GM08714 (cell line): ENCODE data around the gene TCF12.

ENCODE experiments used
- H3K4me3 ChIP-seq: fragments of 200-500 bp; sonication (Bioruptor generic); 2 replicates; pipeline ENCODE4 v1.5.1; 2014; ENCODE audit warnings: mild to moderate bottlenecking, low read length, inconsistent platforms
- ZNF274 ChIP-seq: IDR thresholded peaks from 2 replicates; pipeline ENCODE4 v1.6.1; 2012; ENCODE audit warnings: mild to moderate bottlenecking, low read depth, low read length

Gene TCF12

DNA sequence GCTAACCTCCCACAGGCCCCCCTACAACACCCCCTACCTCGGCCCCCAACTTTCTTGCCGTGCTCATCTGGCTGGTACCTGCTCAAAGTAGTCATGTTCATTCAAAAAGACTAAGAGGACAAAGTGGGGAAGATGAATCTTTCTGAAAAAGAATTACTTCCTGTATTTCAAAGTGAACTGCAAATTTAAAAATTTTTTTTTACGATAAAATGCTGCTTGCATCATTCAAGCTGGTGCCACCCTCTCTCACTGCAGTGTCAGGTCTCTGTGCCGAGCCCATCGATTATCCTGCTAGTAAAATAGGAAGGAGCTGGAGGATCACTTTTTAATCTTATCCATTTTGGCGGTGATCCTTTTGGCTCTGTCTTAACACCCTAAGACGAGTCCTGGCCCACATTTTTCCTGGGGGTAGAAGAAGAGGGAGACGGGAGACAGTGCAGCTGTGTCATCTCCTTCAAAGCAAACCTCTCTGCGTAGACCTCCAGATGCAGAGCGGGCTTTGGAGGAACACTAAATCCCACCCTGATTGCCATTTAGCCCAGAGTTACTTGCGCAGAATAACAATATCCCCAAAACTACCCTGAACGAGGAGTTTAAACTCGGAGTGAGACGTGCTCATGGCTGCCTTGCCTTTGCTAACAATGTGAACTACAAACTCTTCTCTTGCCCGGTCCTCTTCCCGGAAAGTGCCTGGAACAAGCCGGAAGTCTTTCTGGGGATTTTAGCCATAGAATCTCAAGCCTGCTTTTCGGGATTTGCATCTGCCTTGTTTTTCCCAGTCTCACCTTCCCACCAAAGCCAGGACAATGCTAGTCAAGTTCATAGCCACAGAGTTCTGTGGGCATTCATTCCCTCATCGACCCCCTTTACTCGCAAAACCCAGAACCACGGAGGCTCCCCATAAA lies 391.7 kb downstream of the TCF12 start:
- no peak for TF ChIP-seq ZNF274
- no peak overlapping the region for H3K4me3 ChIP-seq

GRCh38 chr15:57310876-57311275 lies 392.4 kb downstream of the TCF12 start:
- H3K4me3 ChIP-seq, result no peak overlapping the region
- no peak for TF ChIP-seq ZNF274

DNA sequence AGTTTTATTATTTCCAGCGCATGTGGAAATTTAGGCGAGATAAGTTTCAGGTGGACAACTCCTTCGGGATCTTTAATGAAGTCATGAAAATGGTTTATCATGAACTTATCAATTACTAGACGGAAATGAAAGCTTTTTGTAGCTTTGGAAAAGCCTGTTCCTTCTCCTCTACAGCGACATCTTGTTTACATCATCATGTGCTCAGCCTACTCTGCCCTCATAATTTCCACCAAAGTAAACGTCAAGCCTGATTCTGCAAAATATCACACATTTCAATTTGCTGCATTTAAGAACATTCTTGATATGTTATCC lies 393.5 kb downstream of the TCF12 start:
- H3K4me3 ChIP-seq, result no peak overlapping the region
- TF ChIP-seq ZNF274, result no peak

DNA sequence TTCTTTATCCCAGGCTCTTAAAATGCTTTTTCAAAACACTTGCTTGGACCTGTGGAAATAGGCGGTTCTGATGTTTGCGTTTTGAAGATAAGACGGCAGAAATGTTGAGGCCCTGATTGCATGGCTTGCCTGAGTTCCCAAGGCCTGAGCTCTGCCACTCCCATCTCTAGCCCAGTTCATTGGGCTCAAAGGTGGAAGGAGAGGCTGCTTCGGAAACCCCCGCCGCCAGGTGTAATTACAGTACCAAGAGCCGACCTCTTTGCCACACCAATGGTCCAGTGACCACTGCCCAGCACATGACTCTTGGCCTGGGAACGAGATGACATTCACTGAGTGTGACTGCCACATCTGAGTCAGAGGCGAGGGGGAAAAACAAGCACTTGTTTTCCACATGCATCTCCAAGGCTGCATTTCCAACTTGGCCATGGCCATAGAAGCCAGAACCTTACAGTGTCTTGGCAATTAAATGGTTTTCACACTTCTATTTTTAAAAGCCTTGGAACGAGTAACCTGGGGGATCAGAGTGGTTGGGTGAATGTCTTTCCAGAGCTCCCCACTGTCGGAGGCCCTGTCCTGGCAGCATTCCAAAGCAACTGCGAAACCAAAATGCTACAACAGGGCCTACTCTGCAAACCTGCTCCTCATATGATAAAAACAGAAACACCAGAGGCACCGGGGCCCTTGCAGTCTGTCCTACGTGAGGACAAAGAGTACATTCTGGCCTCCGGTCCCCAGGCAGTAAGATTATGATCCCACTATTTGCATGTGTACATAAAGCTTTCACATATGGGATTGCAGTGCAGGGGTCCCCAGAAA lies 394.1 kb downstream of the TCF12 start:
- no peak for TF ChIP-seq ZNF274

DNA sequence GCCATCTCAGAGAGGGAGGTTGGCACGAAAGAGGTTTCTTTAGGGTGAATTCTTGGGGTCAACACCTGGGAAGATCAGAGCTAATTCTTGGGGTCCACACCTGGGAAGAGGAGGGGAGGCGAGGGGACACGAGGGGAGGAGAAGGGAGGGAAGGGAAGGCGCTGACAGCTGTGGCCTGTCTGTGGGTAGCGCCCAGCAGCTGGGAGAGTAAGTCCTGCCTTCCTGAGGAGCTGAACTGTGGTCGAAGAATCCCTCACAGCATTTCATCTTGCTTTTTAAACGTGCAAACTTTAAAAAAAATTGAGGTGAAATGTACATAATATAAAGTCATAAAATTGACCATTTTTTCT lies 394.7 kb downstream of the TCF12 start:
- no peak for TF ChIP-seq ZNF274
- no peak overlapping the region for H3K4me3 ChIP-seq

More for the DNA sequence above, 394.1 kb downstream of the TCF12 start:
- no peak overlapping the region for H3K4me3 ChIP-seq

DNA sequence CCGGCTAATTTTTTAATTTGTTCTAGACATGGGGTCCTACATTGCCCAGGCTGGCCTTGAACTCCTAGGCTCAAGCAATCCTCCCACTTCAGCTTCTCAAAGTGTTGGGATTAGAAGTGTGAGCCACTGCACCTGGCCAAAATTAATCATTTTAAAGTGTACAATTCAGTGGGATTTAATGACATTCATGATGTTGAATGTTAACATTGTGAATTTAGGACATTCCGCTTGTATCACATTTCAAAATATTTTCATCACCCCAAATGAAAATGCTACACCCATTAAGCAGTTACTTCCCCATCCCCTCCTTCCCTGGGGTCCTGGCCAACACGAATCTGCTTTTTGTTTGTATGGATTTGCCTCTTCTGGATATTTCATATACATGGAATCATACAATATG lies 395.8 kb downstream of the TCF12 start:
- no peak for TF ChIP-seq ZNF274
- no peak overlapping the region for H3K4me3 ChIP-seq

DNA sequence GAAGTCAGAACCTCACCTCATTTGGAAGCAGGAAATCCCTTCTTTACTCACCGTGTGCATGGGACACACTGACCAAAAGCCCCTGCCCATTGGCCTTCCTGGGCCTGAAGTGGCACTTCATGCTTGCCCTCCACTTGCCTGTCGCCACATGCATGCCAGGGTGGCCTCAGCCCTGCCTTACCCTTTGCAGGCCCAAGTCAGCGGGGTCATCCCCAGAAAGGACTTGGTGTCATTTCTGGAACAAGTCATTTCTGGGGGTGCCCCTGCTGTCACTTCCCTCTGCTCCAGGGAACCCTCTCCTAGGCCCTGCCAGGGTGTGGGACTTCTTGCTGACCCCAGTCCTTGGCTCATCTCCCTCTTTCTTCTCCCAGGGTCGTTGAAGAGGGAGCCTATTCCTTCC lies 398.0 kb downstream of the TCF12 start:
- TF ChIP-seq ZNF274, result no peak
- no peak overlapping the region for H3K4me3 ChIP-seq

DNA sequence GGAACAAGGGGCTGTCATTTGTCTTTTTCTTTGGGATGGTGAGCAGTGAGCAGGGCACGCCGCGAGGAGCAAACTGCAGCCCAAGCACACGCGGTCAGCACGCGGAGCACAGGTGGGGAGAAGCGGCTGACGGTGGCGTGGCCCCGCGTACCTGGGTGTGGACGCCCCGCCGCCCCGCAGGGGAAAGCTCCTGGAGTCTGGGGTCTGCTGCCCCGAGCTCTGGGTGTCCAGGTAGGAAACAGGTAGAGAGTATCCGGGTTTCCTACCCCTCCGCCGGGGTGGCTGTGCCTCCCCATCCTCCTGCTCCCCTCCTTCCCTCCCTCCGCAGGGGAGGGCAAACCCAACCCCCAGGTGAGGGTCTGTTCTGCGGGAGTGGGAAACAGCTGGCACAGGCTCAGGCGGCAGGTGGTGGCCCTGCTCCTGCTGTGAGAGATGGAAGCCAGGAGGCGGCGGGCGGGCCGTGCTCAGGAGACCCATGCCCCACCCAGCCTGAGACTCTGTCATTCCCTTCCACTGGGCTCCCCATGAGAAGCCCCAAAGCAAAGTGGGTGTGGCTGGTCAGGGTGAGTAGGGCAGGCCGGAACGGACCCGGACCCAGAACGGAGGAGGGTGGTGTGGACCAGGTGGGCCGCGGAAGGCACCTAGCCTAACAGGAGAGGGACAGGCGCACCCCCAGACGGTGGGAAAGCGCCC lies 400.9 kb downstream of the TCF12 start:
- TF ChIP-seq ZNF274, result no peak

GRCh38 chr15:57319919-57320560 lies 401.6 kb downstream of the TCF12 start:
- H3K4me3 ChIP-seq, result no peak overlapping the region

More for the DNA sequence above, 400.9 kb downstream of the TCF12 start:
- no peak overlapping the region for H3K4me3 ChIP-seq

DNA sequence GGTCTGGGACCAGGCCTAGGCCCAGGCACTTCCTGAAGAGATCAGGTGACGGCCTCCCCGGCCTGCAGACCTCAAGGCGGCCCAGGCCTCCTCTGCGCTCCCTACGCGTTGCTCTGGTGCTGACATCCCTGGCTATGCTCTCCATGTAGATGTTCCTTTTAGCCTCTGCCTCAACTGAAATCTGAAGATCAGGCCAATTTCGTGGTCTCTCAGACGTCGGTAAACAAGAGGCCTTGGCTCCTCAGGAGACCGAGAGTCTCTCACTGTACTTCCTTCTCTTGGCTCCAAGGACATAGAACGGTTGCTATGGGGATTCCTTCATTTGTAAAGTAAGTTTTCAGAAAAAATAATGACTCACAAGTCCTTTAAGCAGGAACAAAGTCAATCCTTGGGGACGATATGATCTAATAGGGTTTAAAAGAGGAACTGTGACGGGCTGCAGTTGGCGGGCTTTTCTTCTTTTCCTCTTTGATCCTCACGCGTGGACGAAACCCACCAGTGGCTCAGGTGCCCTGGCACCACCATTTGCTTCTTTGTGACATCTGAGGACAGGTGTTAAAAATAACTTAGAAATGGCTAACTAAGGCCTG lies 402.3 kb downstream of the TCF12 start:
- TF ChIP-seq ZNF274, result no peak
- no peak overlapping the region for H3K4me3 ChIP-seq

More at GRCh38 chr15:57319919-57320560, 401.6 kb downstream of the TCF12 start:
- TF ChIP-seq ZNF274, result no peak

DNA sequence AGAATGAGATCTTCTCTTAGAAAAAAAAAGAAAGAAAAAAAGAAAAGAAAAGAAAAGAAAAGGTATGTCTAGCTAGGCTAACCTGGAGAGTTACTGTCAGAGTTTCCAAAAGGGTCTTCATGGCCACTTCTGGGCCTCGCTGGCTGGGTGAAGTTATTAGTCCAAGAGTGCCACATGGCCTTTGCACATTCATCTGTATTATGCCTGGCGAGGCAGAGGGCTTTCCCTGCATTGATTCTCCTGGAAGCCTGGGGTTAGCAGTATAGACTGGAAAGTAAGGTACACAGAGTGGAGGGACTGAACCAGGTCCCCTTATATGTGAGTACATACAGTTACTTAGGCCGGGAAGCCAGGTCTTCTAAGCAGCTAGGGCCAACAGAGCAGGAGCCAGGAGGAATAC lies 403.0 kb downstream of the TCF12 start:
- no peak overlapping the region for H3K4me3 ChIP-seq

GRCh38 chr15:57321973-57322601 lies 403.6 kb downstream of the TCF12 start:
- H3K4me3 ChIP-seq, result no peak overlapping the region
- TF ChIP-seq ZNF274, result no peak

More for the DNA sequence above, 403.0 kb downstream of the TCF12 start:
- no peak for TF ChIP-seq ZNF274

- no peak for TF ChIP-seq ZNF274
- no peak overlapping the region for H3K4me3 ChIP-seq
These were observed 404.3 kb downstream of the TCF12 start for GRCh38 chr15:57322602-57323250.
